Loucy (cell line): ENCODE data around the gene FDPS.

Experiments
- CTCF ChIP-seq: fragments of 200-600 bp; sonication (generic); conservative IDR thresholded peaks from 2 replicates; pipeline ENCODE4 v1.5.1; 2014; ENCODE audit warnings: mild to moderate bottlenecking, antibody characterized with exemption, low read length
- EZH2phosphoT487 ChIP-seq: fragments of 200-600 bp; IDR thresholded peaks from 2 replicates; pipeline ENCODE4 v1.6.1; 2018; ENCODE audit warnings: antibody characterized with exemption, mild to moderate bottlenecking, moderate library complexity, borderline replicate concordance

GRCh38 chr1:155300553-155301329 lies 7.9 kb upstream of the FDPS start:
- TF ChIP-seq CTCF (no peak), EZH2phosphoT487 (no peak)
